Activated naive CD4-positive, alpha-beta T cell treated with anti-CD3 and anti-CD28 coated beads, Interleukin-2, amount 50 U/mL, for 24 hours (primary cell): Measurements from ENCODE around the gene FOXF2.

ENCODE experiments used
- H3K27ac Mint-ChIP-seq: one replicate; pipeline ENCODE4 v1.8.0; 2021; ENCODE audit warnings: mild to moderate bottlenecking, mixed read lengths
- H3K27me3 Mint-ChIP-seq: one replicate; pipeline ENCODE4 v1.8.0; 2021; ENCODE audit warnings: mixed read lengths
- H3K36me3 Mint-ChIP-seq: one replicate; pipeline ENCODE4 v1.8.0; 2021; ENCODE audit warnings: mixed read lengths
- H3K4me1 Mint-ChIP-seq: one replicate; pipeline ENCODE4 v1.8.0; 2021; ENCODE audit warnings: mixed read lengths
- H3K4me3 Mint-ChIP-seq: one replicate; pipeline ENCODE4 v1.8.0; 2021; ENCODE audit warnings: mild to moderate bottlenecking, mixed read lengths
- H3K9me3 Mint-ChIP-seq: one replicate; pipeline ENCODE4 v1.8.0; 2021; ENCODE audit warnings: mixed read lengths

Gene FOXF2

GRCh38 chr6:1394514-1395463 is 5.4 kb downstream of the FOXF2 start:
- Mint-ChIP-seq H3K4me1 (peaks cover 8% of the 10 kb centered on the region), H3K36me3 (no peaks in the 10 kb centered on the region), H3K9me3 (no peaks in the 10 kb centered on the region), H3K27ac (no peak overlapping the region), H3K27me3 (peaks cover 54% of the 10 kb centered on the region), H3K4me3 (no peak overlapping the region)

- no peak overlapping the region for H3K27ac Mint-ChIP-seq
- H3K4me3 Mint-ChIP-seq, result no peak overlapping the region
- no peaks in the 10 kb centered on the region for H3K36me3 Mint-ChIP-seq
- H3K27me3 Mint-ChIP-seq, result peaks cover 52% of the 10 kb centered on the region
- H3K9me3 Mint-ChIP-seq, result no peaks in the 10 kb centered on the region
- H3K4me1 Mint-ChIP-seq, result peaks cover 8% of the 10 kb centered on the region
Observed at GRCh38 chr6:1395506-1395905, 6.1 kb downstream of the FOXF2 start.

- Mint-ChIP-seq H3K9me3 (no peaks in the 10 kb centered on the region), H3K27me3 (peaks cover 48% of the 10 kb centered on the region), H3K4me1 (peaks cover 8% of the 10 kb centered on the region), H3K36me3 (no peaks in the 10 kb centered on the region), H3K27ac (no peak overlapping the region), H3K4me3 (peak overlapping the region; percentile 11)
Observed at GRCh38 chr6:1395941-1396908, 6.8 kb downstream of the FOXF2 start.

- H3K4me3 Mint-ChIP-seq, result peak overlapping the region; percentile 11
- peaks cover 8% of the 10 kb centered on the region for H3K4me1 Mint-ChIP-seq
- H3K27me3 Mint-ChIP-seq, result peaks cover 40% of the 10 kb centered on the region
- H3K36me3 Mint-ChIP-seq, result no peaks in the 10 kb centered on the region
- H3K9me3 Mint-ChIP-seq, result no peaks in the 10 kb centered on the region
- H3K27ac Mint-ChIP-seq, result peak overlapping the region; percentile 53
Observed at GRCh38 chr6:1396952-1397868, 7.8 kb downstream of the FOXF2 start.

- H3K27me3 Mint-ChIP-seq, result peaks cover 33% of the 10 kb centered on the region
- no peak overlapping the region for H3K27ac Mint-ChIP-seq
- H3K9me3 Mint-ChIP-seq, result no peaks in the 10 kb centered on the region
- no peak overlapping the region for H3K4me3 Mint-ChIP-seq
- H3K4me1 Mint-ChIP-seq, result peaks cover 5% of the 10 kb centered on the region
- H3K36me3 Mint-ChIP-seq, result no peaks in the 10 kb centered on the region
Observed at GRCh38 chr6:1399085-1399780, 9.9 kb downstream of the FOXF2 start.

- no peaks in the 10 kb centered on the region for H3K36me3 Mint-ChIP-seq
- H3K4me3 Mint-ChIP-seq, result no peak overlapping the region
- no peaks in the 10 kb centered on the region for H3K9me3 Mint-ChIP-seq
- peaks cover 5% of the 10 kb centered on the region for H3K4me1 Mint-ChIP-seq
- H3K27me3 Mint-ChIP-seq, result peaks cover 26% of the 10 kb centered on the region
- no peak overlapping the region for H3K27ac Mint-ChIP-seq
Observed at GRCh38 chr6:1400126-1400850, 10.9 kb downstream of the FOXF2 start.

GRCh38 chr6:1402369-1402768 is 13.0 kb downstream of the FOXF2 start:
- Mint-ChIP-seq H3K36me3 (no peaks in the 10 kb centered on the region), H3K27ac (no peak overlapping the region), H3K9me3 (no peaks in the 10 kb centered on the region), H3K4me3 (no peak overlapping the region), H3K27me3 (peaks cover 8% of the 10 kb centered on the region), H3K4me1 (no peaks in the 10 kb centered on the region)

- Mint-ChIP-seq H3K27ac (no peak overlapping the region), H3K4me1 (no peaks in the 10 kb centered on the region), H3K27me3 (peaks cover 5% of the 10 kb centered on the region), H3K9me3 (no peaks in the 10 kb centered on the region), H3K36me3 (no peaks in the 10 kb centered on the region), H3K4me3 (no peak overlapping the region)
Observed at GRCh38 chr6:1402868-1403267, 13.5 kb downstream of the FOXF2 start.

GRCh38 chr6:1403851-1404712 is 14.7 kb downstream of the FOXF2 start:
- no peaks in the 10 kb centered on the region for H3K9me3 Mint-ChIP-seq

GRCh38 chr6:1404713-1405098 is 15.3 kb downstream of the FOXF2 start:
- no peaks in the 10 kb centered on the region for H3K36me3 Mint-ChIP-seq
- no peaks in the 10 kb centered on the region for H3K9me3 Mint-ChIP-seq
- no peak overlapping the region for H3K4me3 Mint-ChIP-seq
- H3K27me3 Mint-ChIP-seq, result peaks cover 8% of the 10 kb centered on the region
- H3K4me1 Mint-ChIP-seq, result no peaks in the 10 kb centered on the region
- H3K27ac Mint-ChIP-seq, result no peak overlapping the region

More at GRCh38 chr6:1403851-1404712, 14.7 kb downstream of the FOXF2 start:
- H3K36me3 Mint-ChIP-seq, result no peaks in the 10 kb centered on the region
- no peaks in the 10 kb centered on the region for H3K4me1 Mint-ChIP-seq
- no peak overlapping the region for H3K27ac Mint-ChIP-seq
- peaks cover 4% of the 10 kb centered on the region for H3K27me3 Mint-ChIP-seq
- H3K4me3 Mint-ChIP-seq, result no peak overlapping the region

- Mint-ChIP-seq H3K4me1 (no peaks in the 10 kb centered on the region), H3K4me3 (no peak overlapping the region), H3K9me3 (no peaks in the 10 kb centered on the region), H3K27ac (no peak overlapping the region), H3K36me3 (no peaks in the 10 kb centered on the region), H3K27me3 (peaks cover 9% of the 10 kb centered on the region)
Observed at GRCh38 chr6:1405221-1405620, 15.8 kb downstream of the FOXF2 start.

- Mint-ChIP-seq H3K27me3 (peaks cover 9% of the 10 kb centered on the region), H3K9me3 (no peaks in the 10 kb centered on the region), H3K27ac (no peak overlapping the region), H3K36me3 (no peaks in the 10 kb centered on the region), H3K4me1 (no peaks in the 10 kb centered on the region), H3K4me3 (no peak overlapping the region)
Observed at GRCh38 chr6:1406306-1407072, 17.1 kb downstream of the FOXF2 start.
